Upper lobe of right lung (tissue), 1 donor: ENCODE data around the gene MAP4K2. TPM values are rescaled to one million over a fixed set of nuclear protein-coding genes. Genes with fewer than 3 reads are reported as not detected.

ENCODE experiments used
- ATAC-seq: fragments of 200-7000 bp; cut with Tn5 transposase; one replicate; pipeline ENCODE4 v1.9.1; 2020; ENCODE audit warnings: mild to moderate bottlenecking, moderate library complexity
- DNase-seq: peaks from one replicate; pipeline ENCODE4 v3.0.0-alpha.2; 2020
- H3K27ac ChIP-seq: fragments of 200-600 bp; one replicate; pipeline ENCODE4 v1.8.0; 2022
- H3K27me3 ChIP-seq: fragments of 200-600 bp; one replicate; pipeline ENCODE4 v1.8.0; 2022; ENCODE audit warnings: mild to moderate bottlenecking
- H3K36me3 ChIP-seq: fragments of 200-600 bp; one replicate; pipeline ENCODE4 v1.8.0; 2022
- H3K4me1 ChIP-seq: fragments of 200-600 bp; one replicate; pipeline ENCODE4 v1.8.0; 2022
- H3K4me3 ChIP-seq: fragments of 200-600 bp; one replicate; pipeline ENCODE4 v1.8.0; 2022; ENCODE audit warnings: mild to moderate bottlenecking
- H3K9me3 ChIP-seq: fragments of 200-600 bp; one replicate; pipeline ENCODE4 v1.8.0; 2022
- intact Hi-C: fragments of 100-400 bp; cut with DNase I; formaldehyde crosslinking; loops from one replicate; pipeline ENCODE4 v1.11.0; 2022
- total RNA-seq: library from RNA; stranded (reverse); fragmentation: NEBNext Ultra II Directional; extraction: Animal tissue kit (Norgen Biotek cat#: 25700); gene quantifications from one replicate; pipeline ENCODE4 v1.2.1, GENCODE V29; 2021
- TF ChIP-seq, protein P1 (sequence below): fragments of 200-600 bp; IDR thresholded peaks from one replicate; pipeline ENCODE4 v1.8.0; 2022; ENCODE audit warnings: antibody characterized with exemption
- donor health status: DM: no; HTN: yes; CAD: no; lungs with severe emphysema.

The MAP4K2 gene
- total RNA-seq, 1 donor from 2014 or later, result 28.9 TPM

DNA sequence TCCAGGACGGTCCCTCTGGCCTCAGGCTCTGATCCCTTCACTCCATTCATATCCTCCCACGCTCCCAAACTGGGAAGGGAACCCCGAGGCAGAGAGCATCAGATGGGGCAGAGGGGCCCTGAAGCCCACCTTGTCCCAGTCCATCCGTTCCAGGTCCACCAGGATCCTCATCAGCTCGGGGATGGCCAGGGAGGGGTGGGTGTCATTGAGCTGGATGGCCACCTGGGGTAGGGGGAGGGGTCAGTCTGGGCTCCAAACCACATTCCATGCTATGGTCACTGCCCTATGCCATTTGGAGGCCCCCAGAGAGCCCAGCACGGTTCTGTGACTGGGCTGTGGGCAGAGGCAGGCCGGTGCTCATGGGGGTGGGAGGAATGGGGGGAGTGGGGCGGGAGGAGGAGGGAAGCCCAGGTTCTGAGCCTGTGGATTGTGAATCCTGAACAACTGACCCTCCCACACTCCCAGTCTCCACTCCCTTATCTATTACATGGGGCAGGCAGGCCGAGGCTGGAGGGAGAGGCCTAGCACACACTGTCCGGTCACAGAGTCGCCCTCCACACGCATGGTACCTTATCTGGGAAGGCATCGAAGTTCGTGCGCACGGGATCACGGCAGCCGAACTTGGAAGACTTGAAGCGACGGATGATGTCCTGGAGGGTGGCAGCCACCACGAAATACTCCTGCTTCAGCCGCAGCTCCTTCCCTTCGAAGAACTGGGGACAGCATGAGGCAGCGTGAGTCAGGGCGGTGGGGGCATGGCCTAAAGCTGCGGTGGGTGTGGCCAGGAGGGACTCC lies 48.7 kb downstream of the MAP4K2 start:
- H3K4me1 ChIP-seq, result no peaks in the 10 kb centered on the region
- ATAC-seq (no peak), DNase-seq (peak; percentile 55)

DNA sequence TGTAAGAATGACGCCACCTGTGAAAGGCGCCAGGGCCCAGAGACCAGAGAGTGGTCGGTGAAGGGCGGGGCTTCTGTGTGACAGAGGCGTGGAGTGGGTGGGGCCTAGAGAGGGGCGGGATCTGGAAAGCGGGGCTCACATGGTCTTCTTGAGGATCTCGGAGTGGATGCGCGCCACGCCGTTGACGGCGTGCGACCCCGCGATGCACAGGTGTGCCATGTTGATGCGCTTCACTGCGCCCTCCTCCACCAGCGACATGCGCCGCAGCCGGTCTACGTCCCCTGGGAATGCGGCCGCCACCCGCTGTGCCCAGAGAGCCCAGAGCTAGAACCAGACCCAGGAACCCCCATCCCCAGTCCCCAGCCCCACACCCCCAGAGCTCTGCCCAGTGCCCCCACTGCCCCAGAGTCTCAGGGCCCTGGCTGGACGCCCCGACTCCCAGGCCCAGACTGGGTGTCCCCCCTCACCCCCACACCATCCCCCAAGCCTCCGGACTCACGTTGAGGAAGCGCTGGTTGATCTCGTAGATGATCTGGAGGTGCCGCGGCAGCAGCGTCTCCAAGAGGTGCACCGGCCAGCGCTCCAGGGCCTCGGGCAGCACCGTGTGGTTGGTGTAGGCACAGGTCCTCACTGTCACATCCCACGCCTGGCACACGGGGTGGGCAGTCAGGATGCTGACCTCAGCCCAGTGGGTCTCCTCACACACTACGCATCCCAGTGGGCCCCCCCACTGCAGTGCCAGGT lies 49.5 kb downstream of the MAP4K2 start:
- H3K9me3 ChIP-seq, result no peaks in the 10 kb centered on the region
- no peak overlapping the region for H3K4me3 ChIP-seq
- H3K4me1 ChIP-seq, result no peaks in the 10 kb centered on the region
- no peak overlapping the region for H3K27ac ChIP-seq
- intact Hi-C loops, result no loop called here
- ATAC-seq, result no peak
- H3K27me3 ChIP-seq, result no peaks in the 10 kb centered on the region
- TF ChIP-seq, protein P1, sequence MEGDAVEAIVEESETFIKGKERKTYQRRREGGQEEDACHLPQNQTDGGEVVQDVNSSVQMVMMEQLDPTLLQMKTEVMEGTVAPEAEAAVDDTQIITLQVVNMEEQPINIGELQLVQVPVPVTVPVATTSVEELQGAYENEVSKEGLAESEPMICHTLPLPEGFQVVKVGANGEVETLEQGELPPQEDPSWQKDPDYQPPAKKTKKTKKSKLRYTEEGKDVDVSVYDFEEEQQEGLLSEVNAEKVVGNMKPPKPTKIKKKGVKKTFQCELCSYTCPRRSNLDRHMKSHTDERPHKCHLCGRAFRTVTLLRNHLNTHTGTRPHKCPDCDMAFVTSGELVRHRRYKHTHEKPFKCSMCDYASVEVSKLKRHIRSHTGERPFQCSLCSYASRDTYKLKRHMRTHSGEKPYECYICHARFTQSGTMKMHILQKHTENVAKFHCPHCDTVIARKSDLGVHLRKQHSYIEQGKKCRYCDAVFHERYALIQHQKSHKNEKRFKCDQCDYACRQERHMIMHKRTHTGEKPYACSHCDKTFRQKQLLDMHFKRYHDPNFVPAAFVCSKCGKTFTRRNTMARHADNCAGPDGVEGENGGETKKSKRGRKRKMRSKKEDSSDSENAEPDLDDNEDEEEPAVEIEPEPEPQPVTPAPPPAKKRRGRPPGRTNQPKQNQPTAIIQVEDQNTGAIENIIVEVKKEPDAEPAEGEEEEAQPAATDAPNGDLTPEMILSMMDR, result no peak
- DNase-seq, result peak; percentile 63
- H3K36me3 ChIP-seq, result no peaks in the 10 kb centered on the region

More for the DNA sequence above, 48.7 kb downstream of the MAP4K2 start:
- no peak overlapping the region for H3K27ac ChIP-seq
- intact Hi-C loops, result no loop called here
- no peaks in the 10 kb centered on the region for H3K36me3 ChIP-seq
- no peak overlapping the region for H3K4me3 ChIP-seq
- H3K27me3 ChIP-seq, result no peaks in the 10 kb centered on the region
- TF ChIP-seq, protein P1, result no peak
- no peaks in the 10 kb centered on the region for H3K9me3 ChIP-seq

DNA sequence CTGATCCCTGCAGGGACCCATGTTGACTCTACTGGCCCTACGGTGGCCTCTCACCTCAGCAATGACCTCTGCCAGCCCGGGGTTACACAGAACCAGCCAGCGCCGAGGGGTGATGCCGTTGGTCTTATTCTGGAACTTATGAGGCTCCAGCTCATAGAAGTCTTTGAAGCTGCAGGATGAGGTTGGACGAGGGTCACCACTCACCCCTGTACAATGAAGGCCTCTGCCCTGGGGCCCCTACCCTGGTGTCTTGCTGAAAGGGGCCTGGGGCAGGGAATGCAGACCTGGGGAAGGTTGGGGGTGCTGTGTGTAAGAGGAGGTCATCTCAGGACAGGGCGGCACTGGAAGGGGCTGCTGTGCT lies 50.0 kb downstream of the MAP4K2 start:
- ATAC-seq (no peak), DNase-seq (no peak)
- no peaks in the 10 kb centered on the region for H3K36me3 ChIP-seq
- intact Hi-C loops, result no loop called here
- H3K27me3 ChIP-seq, result no peaks in the 10 kb centered on the region
- no peak overlapping the region for H3K4me3 ChIP-seq
- H3K4me1 ChIP-seq, result no peaks in the 10 kb centered on the region
- no peaks in the 10 kb centered on the region for H3K9me3 ChIP-seq
- TF ChIP-seq, protein P1, result no peak
- H3K27ac ChIP-seq, result no peak overlapping the region

DNA sequence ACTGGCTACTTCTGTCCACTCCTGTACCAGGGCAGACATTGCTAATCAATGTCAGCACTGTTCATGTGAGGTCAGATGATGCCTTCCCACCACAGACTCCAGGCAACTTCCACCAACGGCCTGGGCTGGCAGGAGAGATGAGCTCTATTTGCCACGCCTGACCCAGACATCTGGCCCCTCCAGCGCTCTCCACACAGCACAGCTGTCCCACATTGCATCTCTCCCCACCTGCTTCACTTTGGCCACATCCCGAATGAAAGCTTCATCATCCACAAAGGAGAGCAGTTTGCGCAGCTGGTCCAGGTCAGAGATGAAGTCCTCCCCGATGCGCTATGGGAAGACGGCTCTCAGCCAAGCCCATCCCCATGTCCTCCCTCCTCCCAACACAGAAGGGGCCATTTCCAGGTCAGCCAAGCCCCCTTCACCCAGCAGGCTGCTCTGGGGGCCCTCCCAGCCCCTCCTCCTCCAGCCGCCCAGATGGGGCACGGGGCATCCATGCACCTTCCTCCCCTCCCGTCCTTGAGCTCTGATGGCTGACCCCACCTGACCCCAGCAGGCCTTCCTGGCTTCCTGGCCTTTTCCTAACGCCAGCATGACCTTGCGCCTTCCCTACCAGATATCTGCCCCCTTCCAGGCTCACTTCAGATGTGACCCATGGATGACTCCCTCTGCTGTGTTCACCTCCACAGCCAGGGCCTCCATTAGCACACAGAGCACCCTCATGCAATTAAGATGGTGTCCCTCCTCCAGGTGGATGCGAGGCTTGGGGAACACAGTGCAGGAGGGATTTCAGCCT lies 50.6 kb downstream of the MAP4K2 start:
- intact Hi-C loops, result no loop called here
- DNase-seq, result peak; percentile 53
- Histone ChIP-seq H3K27ac (no peak overlapping the region), H3K9me3 (no peaks in the 10 kb centered on the region), H3K27me3 (no peaks in the 10 kb centered on the region), H3K36me3 (no peaks in the 10 kb centered on the region), H3K4me3 (no peak overlapping the region), H3K4me1 (no peaks in the 10 kb centered on the region)
- TF ChIP-seq, protein P1, result no peak
- ATAC-seq, result no peak

DNA sequence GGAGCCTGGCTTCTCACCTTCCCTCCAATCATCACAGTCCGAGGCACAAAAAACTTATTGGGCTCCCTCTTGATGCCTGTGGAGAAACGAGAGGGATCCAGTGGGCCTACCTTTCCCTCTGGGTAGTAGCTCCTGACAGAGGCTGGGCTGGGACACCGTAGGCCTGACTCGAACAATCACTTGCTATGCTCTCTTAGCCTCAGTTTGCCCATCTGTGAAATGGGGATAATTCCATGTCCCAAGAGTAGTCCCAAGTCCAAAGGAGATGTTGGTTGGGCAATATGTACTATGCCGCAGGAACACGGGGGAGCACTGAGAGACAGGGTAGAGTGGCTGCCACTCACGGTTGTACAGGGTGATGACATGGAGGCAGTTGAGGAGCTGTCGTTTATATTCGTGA lies 51.4 kb downstream of the MAP4K2 start:
- Histone ChIP-seq H3K27me3 (no peaks in the 10 kb centered on the region), H3K27ac (no peak overlapping the region), H3K4me1 (no peaks in the 10 kb centered on the region), H3K36me3 (no peaks in the 10 kb centered on the region), H3K4me3 (no peak overlapping the region), H3K9me3 (no peaks in the 10 kb centered on the region)
- intact Hi-C loops, result no loop called here
- ATAC-seq, result no peak
- no peak for DNase-seq
- TF ChIP-seq, protein P1, result no peak
